Measurements from ENCODE around the gene SH3TC1. TPM values are rescaled to one million over a fixed set of nuclear protein-coding genes. Genes with fewer than 3 reads are reported as not detected.

The SH3TC1 gene
- total and polyA plus RNA-seq, 2 of the 8 experiments (the other 6 are each of a cell fraction or from before 2014, with no cell fraction given) = 0.15 TPM; not detected in 1

DNA sequence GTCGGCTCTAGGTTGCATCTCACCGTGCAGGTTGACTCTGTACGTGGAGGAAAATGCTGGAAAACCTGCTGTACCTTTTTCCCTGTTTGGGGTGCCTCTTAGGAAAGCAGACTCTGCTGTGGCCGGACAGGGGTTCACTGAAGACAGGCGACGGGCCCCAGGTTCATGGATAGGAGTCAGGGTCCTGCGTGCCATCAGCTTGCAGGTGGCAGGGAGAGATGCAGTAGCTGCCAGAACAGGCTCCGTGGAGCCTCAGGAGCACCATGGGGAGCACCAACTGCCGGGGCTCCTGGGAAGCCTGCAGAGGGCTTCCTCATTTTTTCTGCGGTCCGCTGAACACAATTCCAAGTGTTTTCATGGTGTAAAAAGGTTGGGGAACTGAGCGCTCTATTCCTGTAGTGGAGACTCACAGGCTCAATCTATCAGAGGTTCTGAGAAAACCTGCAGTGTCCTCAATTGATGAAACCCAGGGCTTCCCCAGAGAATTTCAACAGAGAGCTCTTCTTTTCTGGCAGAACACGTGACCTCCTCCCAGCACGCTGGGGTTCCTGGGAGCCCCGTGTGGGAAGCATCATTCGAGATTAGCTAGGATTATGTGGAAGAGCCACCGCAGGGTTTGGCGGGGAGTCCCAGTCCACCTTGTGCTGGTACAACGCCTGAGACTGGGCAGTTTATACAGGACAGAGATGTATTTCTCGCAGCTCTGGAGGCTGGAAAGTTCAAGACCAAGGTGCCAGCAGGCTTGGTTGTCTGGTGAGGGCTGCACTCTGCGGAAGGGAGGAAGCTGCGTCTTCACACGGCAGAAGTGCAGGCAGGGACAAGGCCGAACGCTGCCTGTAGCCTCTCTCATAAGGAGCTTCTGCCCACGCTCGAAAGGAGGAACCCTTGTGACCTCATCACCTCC lies 72.1 kb downstream of the SH3TC1 start (continued):
- TF ChIP-seq POLR2AphosphoS5 (IDR thresholded peaks at IDR 0.05; ENCODE audit: low read depth, low read length) = no peak
- no peak for TF ChIP-seq SIX5 (IDR thresholded peaks at IDR 0.05; ENCODE audit: low read depth, low read length)
- TF ChIP-seq SP4 (IDR thresholded peaks at IDR 0.05; ENCODE audit: low read length) = no peak
- TF ChIP-seq BRCA1 (IDR thresholded peaks at IDR 0.05; ENCODE audit: low read depth, low read length) = no peak
- TF ChIP-seq TBP (IDR thresholded peaks at IDR 0.05; ENCODE audit: low read depth, low read length) = no peak
- no peak for TF ChIP-seq NANOG (IDR thresholded peaks at IDR 0.05; ENCODE audit: insufficient read depth, low read depth, low read length, poor library complexity, severe bottlenecking)
- TF ChIP-seq HDAC2 (IDR thresholded peaks at IDR 0.05; ENCODE audit: borderline replicate concordance in 1 of 2, low read depth in 2 of 2, low read length in 2 of 2) = no peak
